Neural cell (in vitro differentiated cells): ENCODE results near the gene WDTC1. TPM values are rescaled to one million over a fixed set of nuclear protein-coding genes. Genes with fewer than 3 reads are reported as not detected.
"Not testable (repeated sequence)": the region's sequence is repeated elsewhere in the genome, so short reads cannot be mapped to it uniquely, and the experiment has no call there.

Source experiments
- H2AFZ ChIP-seq: fragments of 200-600, 300-800 bp; sonication (generic), shearing (Covaris generic); 2 replicates; pipeline ENCODE4 v1.6.0; 2014; ENCODE audit warnings: low read depth, mild to moderate bottlenecking, antibody characterized with exemption, low read length, moderate library complexity
- H3F3A ChIP-seq: fragments of 200-600 bp; shearing (Covaris generic); 2 replicates; pipeline ENCODE4 v1.6.1; 2016; ENCODE audit warnings: mild to moderate bottlenecking, moderate library complexity, mixed read lengths, antibody characterized with exemption, low read length; ENCODE audit not compliant: insufficient read depth, poor library complexity, severe bottlenecking
- H3K27ac ChIP-seq: fragments of 200-600, 300-800 bp; sonication (generic), shearing (Covaris generic); 2 replicates; pipeline ENCODE4 v1.5.1; 2014; ENCODE audit warnings: mild to moderate bottlenecking, low read length, moderate library complexity
- H3K27me3 ChIP-seq: fragments of 300-800, 200-600 bp; sonication (generic), shearing (Covaris generic); 2 replicates; pipeline ENCODE4 v1.6.0; 2014; ENCODE audit warnings: mild to moderate bottlenecking, low read depth, low read length, moderate library complexity; ENCODE audit not compliant: insufficient read depth
- H3K36me3 ChIP-seq: fragments of 300-800, 200-600 bp; sonication (generic), shearing (Covaris generic); 2 replicates; pipeline ENCODE4 v1.5.1; 2014; ENCODE audit warnings: mild to moderate bottlenecking, antibody characterized with exemption, low read length, moderate library complexity; ENCODE audit not compliant: insufficient read depth
- H3K4me2 ChIP-seq: fragments of 300-800, 200-600 bp; sonication (generic), shearing (Covaris generic); 2 replicates; pipeline ENCODE4 v1.6.0; 2014; ENCODE audit warnings: mild to moderate bottlenecking, low read length
- H3K4me3 ChIP-seq: fragments of 300-800, 200-600 bp; sonication (generic), shearing (Covaris generic); 2 replicates; pipeline ENCODE4 v1.5.1; 2014; ENCODE audit warnings: mild to moderate bottlenecking, low read length, moderate library complexity
- H3K79me2 ChIP-seq: fragments of 200-600 bp; shearing (Covaris generic); replicated peaks from 2 replicates; pipeline ENCODE4 v1.6.0; 2014; ENCODE audit warnings: mild to moderate bottlenecking, low read length, moderate library complexity; ENCODE audit not compliant: insufficient read depth
- H3K9ac ChIP-seq: fragments of 300-800, 200-600 bp; sonication (generic), shearing (Covaris generic); 2 replicates; pipeline ENCODE4 v1.6.1; 2016; ENCODE audit warnings: mild to moderate bottlenecking, low read length, mixed read lengths
- H3K9me2 ChIP-seq: fragments of 200-600 bp; shearing (Covaris generic); 2 replicates; pipeline ENCODE4 v1.6.1; 2016; ENCODE audit warnings: mild to moderate bottlenecking, low read length, mixed read lengths; ENCODE audit not compliant: insufficient read depth
- H3K9me3 ChIP-seq: fragments of 200-600, 300-800 bp; sonication (generic), shearing (Covaris generic); 2 replicates; pipeline ENCODE4 v1.6.1; 2016; ENCODE audit warnings: mild to moderate bottlenecking, mixed run types, low read length, moderate library complexity, mixed read lengths
- H4K20me1 ChIP-seq: fragments of 200-600 bp; shearing (Covaris generic); 2 replicates; pipeline ENCODE4 v1.6.1; 2016; ENCODE audit warnings: mild to moderate bottlenecking, mixed run types; ENCODE audit not compliant: insufficient read depth
- CTCF ChIP-seq: fragments of 450-650 bp; IDR thresholded peaks from 2 replicates; pipeline ENCODE4 v1.5.1; 2014; ENCODE audit warnings: antibody characterized with exemption, mild to moderate bottlenecking, moderate library complexity; ENCODE audit not compliant: poor library complexity, severe bottlenecking
- EP300 ChIP-seq: fragments of 450-650 bp; conservative IDR thresholded peaks from 2 replicates; pipeline ENCODE4 v1.6.1; 2014; ENCODE audit warnings: antibody characterized with exemption, mild to moderate bottlenecking, moderate library complexity; ENCODE audit not compliant: poor library complexity, severe bottlenecking
- MXI1 ChIP-seq: fragments of 450-650 bp; conservative IDR thresholded peaks from 2 replicates; pipeline ENCODE4 v1.6.1; 2014; ENCODE audit warnings: antibody characterized with exemption, mild to moderate bottlenecking; ENCODE audit not compliant: poor library complexity, severe bottlenecking
- POLR2AphosphoS5 ChIP-seq: IDR thresholded peaks from 2 replicates; pipeline ENCODE4 v1.6.1; 2012
- RAD21 ChIP-seq: fragments of 450-650 bp; conservative IDR thresholded peaks from 2 replicates; pipeline ENCODE4 v1.6.1; 2014; ENCODE audit warnings: antibody characterized with exemption, mild to moderate bottlenecking, moderate library complexity
- SMC3 ChIP-seq: fragments of 450-650 bp; conservative IDR thresholded peaks from 2 replicates; pipeline ENCODE4 v1.6.1; 2014; ENCODE audit warnings: antibody characterized with exemption, mild to moderate bottlenecking, moderate library complexity; ENCODE audit not compliant: poor library complexity
- TAF1 ChIP-seq: IDR thresholded peaks from 2 replicates; pipeline ENCODE4 v1.6.1; 2012; ENCODE audit warnings: low read depth
- polyA plus RNA-seq: library from polyadenylated mRNA; depleted of rRNA; stranded (reverse); fragments of >200 nt; gene quantifications from 2 replicates; pipeline ENCODE4 v1.2.3, GENCODE V29; 2014
- TF ChIP-seq, protein P1 (sequence below): IDR thresholded peaks from 2 replicates; pipeline ENCODE4 v1.6.1; 2012; ENCODE audit warnings: borderline replicate concordance

The WDTC1 gene
- polyA plus RNA-seq, 1 donor from 2014 or later = 10.9 TPM

GRCh38 chr1:27203946-27204345 lies 30.5 kb upstream of the WDTC1 start:
- Histone ChIP-seq H3K9ac (no peak overlapping the region), H3K36me3 (no peaks in the 10 kb centered on the region), H3K4me2 (no peak overlapping the region), H3K79me2 (no peaks in the 10 kb centered on the region), H4K20me1 (no peaks in the 10 kb centered on the region), H3K9me2 (no peaks in the 10 kb centered on the region), H3K9me3 (no peaks in the 10 kb centered on the region), H3K27ac (no peak overlapping the region), H3K27me3 (no peaks in the 10 kb centered on the region), H3F3A (no peaks in the 10 kb centered on the region), H2AFZ (no peak overlapping the region), H3K4me3 (no peak overlapping the region)
- TF ChIP-seq MXI1 (no peak), EP300 (no peak), SMC3 (no peak), RAD21 (no peak), CTCF (no peak), POLR2AphosphoS5 (no peak), TAF1 (no peak)

- not testable (repeated sequence) for H3K9ac ChIP-seq, H3K27me3 ChIP-seq, H3K79me2 ChIP-seq, H4K20me1 ChIP-seq, H3F3A ChIP-seq, H3K4me2 ChIP-seq, H2AFZ ChIP-seq, H3K36me3 ChIP-seq, H3K4me3 ChIP-seq, H3K27ac ChIP-seq, H3K9me3 ChIP-seq, H3K9me2 ChIP-seq
These were observed 27.2 kb upstream of the WDTC1 start for GRCh38 chr1:27207238-27207637.

GRCh38 chr1:27208143-27208850 lies 26.1 kb upstream of the WDTC1 start:
- H3K4me3 ChIP-seq, H3K36me3 ChIP-seq, H3K27ac ChIP-seq, H3K9ac ChIP-seq, H4K20me1 ChIP-seq, H2AFZ ChIP-seq, H3F3A ChIP-seq, H3K79me2 ChIP-seq, H3K9me3 ChIP-seq, H3K9me2 ChIP-seq, H3K4me2 ChIP-seq, H3K27me3 ChIP-seq: not testable (repeated sequence)

- H4K20me1 ChIP-seq = no peaks in the 10 kb centered on the region
- H3K9me3 ChIP-seq = no peaks in the 10 kb centered on the region
- H3F3A ChIP-seq = no peaks in the 10 kb centered on the region
- no peak overlapping the region for H3K9ac ChIP-seq
- no peaks in the 10 kb centered on the region for H3K79me2 ChIP-seq
- H3K9me2 ChIP-seq = no peaks in the 10 kb centered on the region
- no peaks in the 10 kb centered on the region for H3K36me3 ChIP-seq
- no peak overlapping the region for H2AFZ ChIP-seq
- no peaks in the 10 kb centered on the region for H3K27me3 ChIP-seq
- no peak overlapping the region for H3K4me2 ChIP-seq
- TF ChIP-seq, protein P1, sequence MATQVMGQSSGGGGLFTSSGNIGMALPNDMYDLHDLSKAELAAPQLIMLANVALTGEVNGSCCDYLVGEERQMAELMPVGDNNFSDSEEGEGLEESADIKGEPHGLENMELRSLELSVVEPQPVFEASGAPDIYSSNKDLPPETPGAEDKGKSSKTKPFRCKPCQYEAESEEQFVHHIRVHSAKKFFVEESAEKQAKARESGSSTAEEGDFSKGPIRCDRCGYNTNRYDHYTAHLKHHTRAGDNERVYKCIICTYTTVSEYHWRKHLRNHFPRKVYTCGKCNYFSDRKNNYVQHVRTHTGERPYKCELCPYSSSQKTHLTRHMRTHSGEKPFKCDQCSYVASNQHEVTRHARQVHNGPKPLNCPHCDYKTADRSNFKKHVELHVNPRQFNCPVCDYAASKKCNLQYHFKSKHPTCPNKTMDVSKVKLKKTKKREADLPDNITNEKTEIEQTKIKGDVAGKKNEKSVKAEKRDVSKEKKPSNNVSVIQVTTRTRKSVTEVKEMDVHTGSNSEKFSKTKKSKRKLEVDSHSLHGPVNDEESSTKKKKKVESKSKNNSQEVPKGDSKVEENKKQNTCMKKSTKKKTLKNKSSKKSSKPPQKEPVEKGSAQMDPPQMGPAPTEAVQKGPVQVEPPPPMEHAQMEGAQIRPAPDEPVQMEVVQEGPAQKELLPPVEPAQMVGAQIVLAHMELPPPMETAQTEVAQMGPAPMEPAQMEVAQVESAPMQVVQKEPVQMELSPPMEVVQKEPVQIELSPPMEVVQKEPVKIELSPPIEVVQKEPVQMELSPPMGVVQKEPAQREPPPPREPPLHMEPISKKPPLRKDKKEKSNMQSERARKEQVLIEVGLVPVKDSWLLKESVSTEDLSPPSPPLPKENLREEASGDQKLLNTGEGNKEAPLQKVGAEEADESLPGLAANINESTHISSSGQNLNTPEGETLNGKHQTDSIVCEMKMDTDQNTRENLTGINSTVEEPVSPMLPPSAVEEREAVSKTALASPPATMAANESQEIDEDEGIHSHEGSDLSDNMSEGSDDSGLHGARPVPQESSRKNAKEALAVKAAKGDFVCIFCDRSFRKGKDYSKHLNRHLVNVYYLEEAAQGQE = no peak
- no peak for TF ChIP-seq EP300
- H3K4me3 ChIP-seq = no peak overlapping the region
- H3K27ac ChIP-seq = no peak overlapping the region
These were observed 18.0 kb upstream of the WDTC1 start for GRCh38 chr1:27216466-27216865.
